ENCODE results near the gene CALHM1. TPM values are rescaled to one million over a fixed set of nuclear protein-coding genes. Genes with fewer than 3 reads are reported as not detected.
"Not testable (repeated sequence)": the region's sequence is repeated elsewhere in the genome, so short reads cannot be mapped to it uniquely, and the experiment has no call there.

Gene CALHM1
- polyA plus RNA-seq = 0.04 TPM
- long read RNA-seq, donor 1 = 0 reads
- long read RNA-seq, donor 2 = 0 reads
- long read RNA-seq, donor 3 = 0 reads
- long read RNA-seq, donor 4 = 0 reads
- long read RNA-seq, donor 5 = 0 reads
- long read RNA-seq, donor 6 = 0 reads
- long read RNA-seq, donor 7 = 0 reads
- long read RNA-seq, donor 8 = 0 reads
- long read RNA-seq, donor 9 = 0 reads
- long read RNA-seq, donor 10 = 0 reads
- long read RNA-seq, donor 11 = 0 reads

GRCh38 chr10:103458720-103459119, at the start of gene CALHM1:
CALHM1 (minus strand) TSS chr10:103458900; CDS start chr10:103458751, 149 bp downstream.
- no peak within 1 kb of the TSS for H3K27ac ChIP-seq (ENCODE audit: low read length)
- no peak within 1 kb of the TSS for H3K4me3 ChIP-seq (ENCODE audit: low read length)
- peaks cover 2% of the 10 kb centered on the region for H3K9me3 ChIP-seq (ENCODE audit: control insufficient read depth, low read depth, low read length)
- H3K27me3 ChIP-seq (ENCODE audit: control insufficient read depth, insufficient read depth, low read length) = no peaks in the 10 kb centered on the region
- peak in 1 of 2 donors; percentile 30 for DNase-seq
- no peaks in the 10 kb centered on the region for H3K36me3 ChIP-seq (ENCODE audit: control insufficient read depth, insufficient read depth, low read length)
- no CpG with 5 or more reads among the region's 9 CpGs for WGBS (ENCODE audit: insufficient coverage, low lambda C conversion rate)
- H3K4me1 ChIP-seq (ENCODE audit: control insufficient read depth, insufficient read depth, low read length) = no peaks in the 10 kb centered on the region

GRCh38 chr10:103507235-103508191, 48.8 kb upstream of the CALHM1 start:
- DNase-seq = peak; percentile 69 to 82
- no peaks in the 10 kb centered on the region for H3K27me3 ChIP-seq (ENCODE audit: control insufficient read depth, insufficient read depth, low read length)
- H3K36me3 ChIP-seq (ENCODE audit: control insufficient read depth, insufficient read depth, low read length) = no peaks in the 10 kb centered on the region
- no peak overlapping the region for H3K4me3 ChIP-seq (ENCODE audit: low read length)
- peaks cover 76% of the 10 kb centered on the region for H3K4me1 ChIP-seq (ENCODE audit: control insufficient read depth, insufficient read depth, low read length)
- WGBS (ENCODE audit: insufficient coverage, low lambda C conversion rate) = no CpG with 5 or more reads among the region's 10 CpGs
- peak overlapping the region; percentile 53 for H3K27ac ChIP-seq (ENCODE audit: low read length)
- H3K9me3 ChIP-seq (ENCODE audit: control insufficient read depth, low read depth, low read length) = no peaks in the 10 kb centered on the region

GRCh38 chr10:103506061-103506460, 47.4 kb upstream of the CALHM1 start:
- Histone ChIP-seq H3K9me3 (ENCODE audit: control insufficient read depth, low read depth, low read length) (no peaks in the 10 kb centered on the region), H3K36me3 (ENCODE audit: control insufficient read depth, insufficient read depth, low read length) (no peaks in the 10 kb centered on the region), H3K4me1 (ENCODE audit: control insufficient read depth, insufficient read depth, low read length) (peaks cover 61% of the 10 kb centered on the region), H3K4me3 (ENCODE audit: low read length) (no peak overlapping the region), H3K27ac (ENCODE audit: low read length) (no peak overlapping the region), H3K27me3 (ENCODE audit: control insufficient read depth, insufficient read depth, low read length) (no peaks in the 10 kb centered on the region)
- no peak for DNase-seq
- no CpG with 5 or more reads among the region's 4 CpGs for WGBS (ENCODE audit: insufficient coverage, low lambda C conversion rate)

GRCh38 chr10:103504181-103504783, 45.6 kb upstream of the CALHM1 start:
- DNase-seq = peak; percentile 67 to 85
- WGBS (ENCODE audit: insufficient coverage, low lambda C conversion rate) = 0% methylated on average over 1 of the region's 10 CpGs
- Histone ChIP-seq H3K4me1 (ENCODE audit: control insufficient read depth, insufficient read depth, low read length) (peaks cover 59% of the 10 kb centered on the region), H3K27ac (ENCODE audit: low read length) (peak overlapping the region; percentile 70), H3K9me3 (ENCODE audit: control insufficient read depth, low read depth, low read length) (no peaks in the 10 kb centered on the region), H3K4me3 (ENCODE audit: low read length) (no peak overlapping the region), H3K36me3 (ENCODE audit: control insufficient read depth, insufficient read depth, low read length) (no peaks in the 10 kb centered on the region), H3K27me3 (ENCODE audit: control insufficient read depth, insufficient read depth, low read length) (no peaks in the 10 kb centered on the region)

- H3K27ac ChIP-seq (ENCODE audit: low read length) = peak overlapping the region; percentile 70
- H3K9me3 ChIP-seq (ENCODE audit: control insufficient read depth, low read depth, low read length); H3K4me3 ChIP-seq (ENCODE audit: low read length); H3K27me3 ChIP-seq (ENCODE audit: control insufficient read depth, insufficient read depth, low read length); DNase-seq; H3K36me3 ChIP-seq (ENCODE audit: control insufficient read depth, insufficient read depth, low read length): not testable (repeated sequence)
- H3K4me1 ChIP-seq (ENCODE audit: control insufficient read depth, insufficient read depth, low read length) = peaks cover 57% of the 10 kb centered on the region
- WGBS (ENCODE audit: insufficient coverage, low lambda C conversion rate) = no CpG with 5 or more reads among the region's 6 CpGs
Measured at GRCh38 chr10:103503777-103504176, 45.1 kb upstream of the CALHM1 start.

- H3K36me3 ChIP-seq (ENCODE audit: control insufficient read depth, insufficient read depth, low read length) = no peaks in the 10 kb centered on the region
- 33% methylated on average over 1 of the region's 13 CpGs for WGBS (ENCODE audit: insufficient coverage, low lambda C conversion rate)
- no peak overlapping the region for H3K4me3 ChIP-seq (ENCODE audit: low read length)
- H3K27me3 ChIP-seq (ENCODE audit: control insufficient read depth, insufficient read depth, low read length) = no peaks in the 10 kb centered on the region
- H3K27ac ChIP-seq (ENCODE audit: low read length) = no peak overlapping the region
- H3K9me3 ChIP-seq (ENCODE audit: control insufficient read depth, low read depth, low read length) = no peaks in the 10 kb centered on the region
- H3K4me1 ChIP-seq (ENCODE audit: control insufficient read depth, insufficient read depth, low read length) = peaks cover 50% of the 10 kb centered on the region
- DNase-seq = no peak
Measured at GRCh38 chr10:103502849-103503660, 44.4 kb upstream of the CALHM1 start.

- DNase-seq = no peak
- no CpG with 5 or more reads among the region's 3 CpGs for WGBS (ENCODE audit: insufficient coverage, low lambda C conversion rate)
- no peak overlapping the region for H3K27ac ChIP-seq (ENCODE audit: low read length)
- H3K9me3 ChIP-seq (ENCODE audit: control insufficient read depth, low read depth, low read length) = no peaks in the 10 kb centered on the region
- H3K36me3 ChIP-seq (ENCODE audit: control insufficient read depth, insufficient read depth, low read length) = no peaks in the 10 kb centered on the region
- peaks cover 2% of the 10 kb centered on the region for H3K27me3 ChIP-seq (ENCODE audit: control insufficient read depth, insufficient read depth, low read length)
- H3K4me3 ChIP-seq (ENCODE audit: low read length) = no peak overlapping the region
- H3K4me1 ChIP-seq (ENCODE audit: control insufficient read depth, insufficient read depth, low read length) = peaks cover 33% of the 10 kb centered on the region
Measured at GRCh38 chr10:103501186-103501585, 42.5 kb upstream of the CALHM1 start.

GRCh38 chr10:103500481-103500880, 41.8 kb upstream of the CALHM1 start:
- Histone ChIP-seq H3K27me3 (ENCODE audit: control insufficient read depth, insufficient read depth, low read length) (peaks cover 2% of the 10 kb centered on the region), H3K4me3 (ENCODE audit: low read length) (no peak overlapping the region), H3K9me3 (ENCODE audit: control insufficient read depth, low read depth, low read length) (no peaks in the 10 kb centered on the region), H3K27ac (ENCODE audit: low read length) (no peak overlapping the region), H3K36me3 (ENCODE audit: control insufficient read depth, insufficient read depth, low read length) (no peaks in the 10 kb centered on the region), H3K4me1 (ENCODE audit: control insufficient read depth, insufficient read depth, low read length) (peaks cover 29% of the 10 kb centered on the region)
- no CpG with 5 or more reads among the region's 6 CpGs for WGBS (ENCODE audit: insufficient coverage, low lambda C conversion rate)
- no peak for DNase-seq

GRCh38 chr10:103499881-103500280, 41.2 kb upstream of the CALHM1 start:
- peak in 1 of 2 donors; percentile 80 for DNase-seq
- no peaks in the 10 kb centered on the region for H3K36me3 ChIP-seq (ENCODE audit: control insufficient read depth, insufficient read depth, low read length)
- H3K4me3 ChIP-seq (ENCODE audit: low read length) = no peak overlapping the region
- peaks cover 28% of the 10 kb centered on the region for H3K4me1 ChIP-seq (ENCODE audit: control insufficient read depth, insufficient read depth, low read length)
- H3K9me3 ChIP-seq (ENCODE audit: control insufficient read depth, low read depth, low read length) = no peaks in the 10 kb centered on the region
- no peak overlapping the region for H3K27ac ChIP-seq (ENCODE audit: low read length)
- 100% methylated on average over 1 of the region's 7 CpGs for WGBS (ENCODE audit: insufficient coverage, low lambda C conversion rate)
- H3K27me3 ChIP-seq (ENCODE audit: control insufficient read depth, insufficient read depth, low read length) = peaks cover 6% of the 10 kb centered on the region
